HCT116 (cell line): ENCODE measurements around the gene CHAF1A. TPM values are rescaled to one million over a fixed set of nuclear protein-coding genes. Genes with fewer than 3 reads are reported as not detected.
A peak's percentile ranks its signal among the peaks of the same experiment; 100 is the strongest.

Experiments used
- ATAC-seq: fragments of 200-7000 bp; cut with Tn5 transposase; 2 replicates; pipeline ENCODE4 v1.9.1; 2020; ENCODE audit warnings: mild to moderate bottlenecking, moderate library complexity
- BruUV-seq: library from RNA; stranded (reverse); fragments of 400-500 nt; replicated peaks from 2 replicates; lab custom pipeline; 2021; lab: Mats Ljungman, UMichigan
- CTCF ChIA-PET: fragments of 300-600 bp; sonication (Branson Sonifier 250); formaldehyde crosslinking; loops from one replicate; lab custom pipeline; 2021; ENCODE audit warnings: antibody characterized with exemption; lab: Charles Lee
- POLR2A ChIA-PET: fragments of 300-600, 350-600 bp; sonication (Branson Sonifier 250); formaldehyde crosslinking; loops from one replicate; lab custom pipeline; 2021; ENCODE audit warnings: antibody characterized with exemption; lab: Charles Lee
- RAD21 ChIA-PET, 2 experiments: fragments of 300-600 bp; sonication (Branson Sonifier 250); formaldehyde crosslinking; loops; one replicate each; lab custom pipeline; 2023; ENCODE audit warnings: low total read pairs in 2 of 2; ENCODE audit not compliant: uncharacterized antibody in 2 of 2, unreplicated experiment in 2 of 2, low non-redundant PET in 1 of 2; lab: Charles Lee
- DNase-seq: peaks from one replicate; pipeline ENCODE4 v3.0.0-alpha.2; 2010; ENCODE audit warnings: low read depth, low spot score
- H2AFZ ChIP-seq: fragments of 200-600 bp; shearing (Covaris generic), sonication (generic); 2 replicates; pipeline ENCODE4 v1.6.1; 2017; ENCODE audit warnings: low read depth, mixed run types, mixed read lengths, antibody characterized with exemption, low read length; ENCODE audit not compliant: poor library complexity, severe bottlenecking
- H3K27ac ChIP-seq: 2 replicates; pipeline ENCODE4 v1.5.1; 2012; ENCODE audit warnings: low read depth, low read length
- H3K27me3 ChIP-seq: fragments of 200-600 bp; sonication (generic); 2 replicates; pipeline ENCODE4 v1.6.1; 2016; ENCODE audit warnings: mixed run types, low read length, mixed read lengths; ENCODE audit not compliant: insufficient read depth
- H3K36me3 ChIP-seq, 2 experiments: fragments of 200-500 bp in 1 of 2; fragments of 200-600 bp in 1 of 2; sonication (Bioruptor generic) in 1 of 2; sonication (generic) in 1 of 2; 2 replicates each; pipeline versions ENCODE4 v1.5.1 to v1.6.1; 2014 to 2016; ENCODE audit warnings: low read length in 2 of 2, inconsistent platforms in 1 of 2, mixed read lengths in 1 of 2, mixed run types in 1 of 2; ENCODE audit not compliant: insufficient read depth in 2 of 2, control insufficient read depth in 1 of 2
- H3K4me1 ChIP-seq, 2 experiments: fragments of 200-600 bp in 1 of 2; sonication (generic) in 1 of 2; 2 replicates each; pipeline versions ENCODE4 v1.5.1 to v1.6.1; 2012 to 2017; ENCODE audit warnings: low read length in 2 of 2, inconsistent platforms in 1 of 2, mild to moderate bottlenecking in 1 of 2, mixed read lengths in 1 of 2, mixed run types in 1 of 2, moderate library complexity in 1 of 2; ENCODE audit not compliant: insufficient read depth in 2 of 2, control insufficient read depth in 1 of 2
- H3K4me2 ChIP-seq: fragments of 200-600 bp; sonication (generic); 2 replicates; pipeline ENCODE4 v1.6.1; 2017; ENCODE audit warnings: mixed run types, low read length, mixed read lengths
- H3K4me3 ChIP-seq, 2 experiments: fragments of 200-600 bp in 1 of 2; sonication (generic) in 1 of 2; replicated peaks in 1 of 2; 2 replicates each; pipeline ENCODE4 v1.5.1; 2011 to 2016; ENCODE audit warnings: low read length in 2 of 2, control low read depth in 1 of 2, low read depth in 1 of 2, mild to moderate bottlenecking in 1 of 2, mixed read lengths in 1 of 2, mixed run types in 1 of 2
- H3K79me2 ChIP-seq: fragments of 200-600 bp; sonication (generic); 2 replicates; pipeline ENCODE4 v1.6.1; 2017; ENCODE audit warnings: mild to moderate bottlenecking, mixed run types, low read length, moderate library complexity, mixed read lengths; ENCODE audit not compliant: insufficient read depth
- H3K9ac ChIP-seq: fragments of 200-600 bp; sonication (generic); 2 replicates; pipeline ENCODE4 v1.6.1; 2016; ENCODE audit warnings: low read length, mixed read lengths
- H3K9me2 ChIP-seq: fragments of 200-600 bp; sonication (generic), shearing (Covaris generic); 2 replicates; pipeline ENCODE4 v1.6.1; 2017; ENCODE audit warnings: mixed run types, mild to moderate bottlenecking, moderate library complexity; ENCODE audit not compliant: insufficient read depth
- H3K9me3 ChIP-seq, 2 experiments: fragments of 200-500 bp in 1 of 2; fragments of 200-600 bp in 1 of 2; sonication (Bioruptor generic) in 1 of 2; sonication (generic) in 1 of 2; 2 replicates each; pipeline ENCODE4 v1.6.1; 2014 to 2017; ENCODE audit warnings: low read length in 2 of 2, mixed read lengths in 2 of 2, inconsistent platforms in 1 of 2, low read depth in 1 of 2, mild to moderate bottlenecking in 1 of 2, mixed run types in 1 of 2, moderate library complexity in 1 of 2; ENCODE audit not compliant: control insufficient read depth in 1 of 2, insufficient read depth in 1 of 2
- H4K20me1 ChIP-seq: fragments of 200-600 bp; sonication (generic), shearing (Covaris generic); 2 replicates; pipeline ENCODE4 v1.6.1; 2017; ENCODE audit warnings: mixed run types, mild to moderate bottlenecking, moderate library complexity; ENCODE audit not compliant: insufficient read depth
- CEBPB ChIP-seq: IDR thresholded peaks from 2 replicates; pipeline ENCODE4 v1.6.1; 2012; ENCODE audit warnings: low read depth
- FOSL1 ChIP-seq: IDR thresholded peaks from 2 replicates; pipeline ENCODE4 v1.6.1; 2012; ENCODE audit warnings: low read depth
- YY1 ChIP-seq: IDR thresholded peaks from 2 replicates; pipeline ENCODE4 v1.6.1; 2011; ENCODE audit warnings: low read length, low read depth, moderate library complexity, mild to moderate bottlenecking; ENCODE audit not compliant: insufficient replicate concordance; ENCODE audit errors: extremely low read depth
- ZFX ChIP-seq: fragments of 450-650 bp; IDR thresholded peaks from 2 replicates; pipeline ENCODE4 v1.6.1; 2017
- ZNF274 ChIP-seq: fragments of 200-500 bp; sonication (Bioruptor generic); IDR thresholded peaks from 2 replicates; pipeline ENCODE4 v1.6.1; 2014; ENCODE audit warnings: mild to moderate bottlenecking, low read depth, low read length, inconsistent platforms
- intact Hi-C: fragments of 100-400 bp; cut with micrococcal nuclease; formaldehyde crosslinking; loops from 2 replicates; pipeline ENCODE4 v1.10.0; 2022
- total RNA-seq: library from RNA; stranded (reverse); gene quantifications from one replicate; pipeline ENCODE4 v1.2.1, GENCODE V29; 2021; ENCODE audit not compliant: unreplicated experiment

CHAF1A gene
- total RNA-seq, 1 experiment from 2014 or later, result 69.9 TPM

GRCh38 chr19:4456476-4456842 is 54.0 kb downstream of the CHAF1A start:
- DNase-seq (no peak), ATAC-seq (no peak)
- Histone ChIP-seq H3K4me2 (peak overlapping the region; percentile 90), H3K9me3 (no peaks in the 10 kb centered on the region), H3K9me2 (no peaks in the 10 kb centered on the region), H4K20me1 (no peaks in the 10 kb centered on the region), H3K27ac (peak overlapping the region; percentile 54), H3K36me3 (peaks cover 5 to 9% of the 10 kb centered on the region in 2 experiments; a peak in 2 of 4 replicates), H3K4me1 (peaks cover 9 to 17% of the 10 kb centered on the region in 2 experiments; a peak in 3 of 4 replicates), H2AFZ (no peak overlapping the region), H3K79me2 (peaks cover 18% of the 10 kb centered on the region), H3K9ac (peak overlapping the region; percentile 72), H3K27me3 (no peaks in the 10 kb centered on the region), H3K4me3 (peak overlapping the region; percentile 71 to 80)
- POLR2A ChIA-PET, result interaction anchor here (1.7 kb wide), 1 partner anchor 15 kb away, joined by 5 read pairs; no protein-coding TSS in a partner anchor
- CTCF ChIA-PET, result interaction anchor here (0.8 to 1.5 kb wide), 3 partner anchors 69 to 223 kb away, joined by 3 read pairs; no protein-coding TSS in a partner anchor
- TF ChIP-seq FOSL1, result no peak
- TF ChIP-seq CEBPB, result no peak
- TF ChIP-seq YY1, result no peak
- no TSS peak for BruUV-seq
- intact Hi-C loops, result no loop called here
- RAD21 ChIA-PET, result no interaction called here

GRCh38 chr19:4456843-4457653 is 54.6 kb downstream of the CHAF1A start:
- Histone ChIP-seq H2AFZ (no peak overlapping the region), H4K20me1 (no peaks in the 10 kb centered on the region), H3K79me2 (peaks cover 18% of the 10 kb centered on the region), H3K9ac (peak overlapping the region; percentile 72), H3K27me3 (no peaks in the 10 kb centered on the region), H3K9me3 (no peaks in the 10 kb centered on the region), H3K36me3 (peaks cover 5 to 9% of the 10 kb centered on the region in 2 experiments; a peak in 2 of 4 replicates), H3K27ac (peak overlapping the region; percentile 56), H3K4me3 (peak overlapping the region; percentile 71 to 80), H3K4me2 (peak overlapping the region; percentile 90), H3K9me2 (no peaks in the 10 kb centered on the region), H3K4me1 (peaks cover 9 to 17% of the 10 kb centered on the region in 2 experiments; a peak in 3 of 4 replicates)
- RAD21 ChIA-PET, result no interaction called here
- no TSS peak for BruUV-seq
- CTCF ChIA-PET, result interaction anchor here (0.8 to 1.5 kb wide), 3 partner anchors 68 to 224 kb away, joined by 3 read pairs; no protein-coding TSS in a partner anchor
- intact Hi-C loops, result no loop called here
- peak; percentile 53 for ATAC-seq
- no peak for DNase-seq
- POLR2A ChIA-PET, result interaction anchor here (1.7 kb wide), 1 partner anchor 14 kb away, joined by 5 read pairs; no protein-coding TSS in a partner anchor
- TF ChIP-seq ZNF274 (no peak), ZFX (peak; percentile 34; the same call in 1 of the 2 replicates)
- TF ChIP-seq, all 23 proteins: peak for 1
